Astrocyte (in vitro differentiated cells and primary cell): ENCODE results near the gene AFF2. TPM values are rescaled to one million over a fixed set of nuclear protein-coding genes. Genes with fewer than 3 reads are reported as not detected.

Source experiments
- DNase-seq: peaks from one replicate; pipeline ENCODE4 v3.0.0-alpha.2; 2010; ENCODE audit warnings: low read depth
- FAIRE-seq: peaks from 2 replicates; lab custom pipeline; 2011; peaks lifted over from hg19 to GRCh38; lab: Jason Lieb, UNC
- H2AFZ ChIP-seq: 2 replicates; pipeline ENCODE4 v1.6.0; 2012; ENCODE audit warnings: low read depth, low read length, inconsistent platforms
- H3K27ac ChIP-seq: 2 replicates; pipeline ENCODE4 v1.5.1; 2011; ENCODE audit warnings: low read depth, low read length, inconsistent platforms
- H3K27me3 ChIP-seq: 2 replicates; pipeline ENCODE4 v1.6.0; 2011; ENCODE audit warnings: low read length, inconsistent platforms; ENCODE audit not compliant: insufficient read depth
- H3K36me3 ChIP-seq: 2 replicates; pipeline ENCODE4 v1.5.1; 2011; ENCODE audit warnings: low read length, inconsistent platforms; ENCODE audit not compliant: insufficient read depth
- H3K4me1 ChIP-seq: 2 replicates; pipeline ENCODE4 v1.5.1; 2011; ENCODE audit warnings: low read length, inconsistent platforms; ENCODE audit not compliant: insufficient read depth
- H3K4me2 ChIP-seq: 2 replicates; pipeline ENCODE4 v1.6.0; 2012; ENCODE audit warnings: low read length, inconsistent platforms
- H3K4me3 ChIP-seq: 2 replicates; pipeline ENCODE4 v1.5.1; 2011; ENCODE audit warnings: low read depth, mild to moderate bottlenecking, low read length, inconsistent platforms; ENCODE audit not compliant: insufficient read depth
- H3K79me2 ChIP-seq: 2 replicates; pipeline ENCODE4 v1.6.0; 2012; ENCODE audit warnings: mild to moderate bottlenecking, low read length, inconsistent platforms; ENCODE audit not compliant: insufficient read depth
- H3K9ac ChIP-seq: 2 replicates; pipeline ENCODE4 v1.6.0; 2012; ENCODE audit warnings: mild to moderate bottlenecking, low read length, inconsistent platforms
- H3K9me3 ChIP-seq: 2 replicates; pipeline ENCODE4 v1.5.1; 2012; ENCODE audit warnings: low read depth, mild to moderate bottlenecking, low read length, inconsistent platforms; ENCODE audit not compliant: insufficient read depth
- H4K20me1 ChIP-seq: 2 replicates; pipeline ENCODE4 v1.6.0; 2012; ENCODE audit warnings: low read length, inconsistent platforms; ENCODE audit not compliant: insufficient read depth
- H3K27ac Mint-ChIP-seq: one replicate; pipeline ENCODE4 v1.8.0; 2021; ENCODE audit warnings: mild to moderate bottlenecking, mixed read lengths; ENCODE audit not compliant: unreplicated experiment
- H3K27me3 Mint-ChIP-seq: one replicate; pipeline ENCODE4 v1.8.0; 2021; ENCODE audit warnings: low read depth, mixed read lengths; ENCODE audit not compliant: unreplicated experiment
- H3K36me3 Mint-ChIP-seq: one replicate; pipeline ENCODE4 v1.8.0; 2021; ENCODE audit warnings: low read depth, mixed read lengths; ENCODE audit not compliant: unreplicated experiment
- H3K4me1 Mint-ChIP-seq: one replicate; pipeline ENCODE4 v1.8.0; 2021; ENCODE audit warnings: low read depth, mixed read lengths; ENCODE audit not compliant: unreplicated experiment
- H3K4me3 Mint-ChIP-seq: one replicate; pipeline ENCODE4 v1.8.0; 2021; ENCODE audit warnings: mild to moderate bottlenecking, moderate library complexity, mixed read lengths; ENCODE audit not compliant: unreplicated experiment
- H3K9me3 Mint-ChIP-seq: one replicate; pipeline ENCODE4 v1.8.0; 2021; ENCODE audit warnings: mild to moderate bottlenecking, mixed read lengths; ENCODE audit not compliant: unreplicated experiment
- EZH2 ChIP-seq: IDR thresholded peaks from 2 replicates; pipeline ENCODE4 v1.6.1; 2012; ENCODE audit warnings: mild to moderate bottlenecking, low read length, inconsistent platforms; ENCODE audit not compliant: insufficient read depth
- total RNA-seq: library from RNA; stranded (reverse); gene quantifications from 2 replicates; pipeline ENCODE4 v1.2.1, GENCODE V29; 2021
- TF ChIP-seq, protein P1 (sequence below): IDR thresholded peaks from 2 replicates; pipeline ENCODE4 v1.5.1; 2011; ENCODE audit warnings: low read depth, mild to moderate bottlenecking, inconsistent platforms, low read length, moderate library complexity; ENCODE audit not compliant: insufficient read depth

The AFF2 gene
- total RNA-seq, 1 donor from 2014 or later, result 8.3 TPM

DNA sequence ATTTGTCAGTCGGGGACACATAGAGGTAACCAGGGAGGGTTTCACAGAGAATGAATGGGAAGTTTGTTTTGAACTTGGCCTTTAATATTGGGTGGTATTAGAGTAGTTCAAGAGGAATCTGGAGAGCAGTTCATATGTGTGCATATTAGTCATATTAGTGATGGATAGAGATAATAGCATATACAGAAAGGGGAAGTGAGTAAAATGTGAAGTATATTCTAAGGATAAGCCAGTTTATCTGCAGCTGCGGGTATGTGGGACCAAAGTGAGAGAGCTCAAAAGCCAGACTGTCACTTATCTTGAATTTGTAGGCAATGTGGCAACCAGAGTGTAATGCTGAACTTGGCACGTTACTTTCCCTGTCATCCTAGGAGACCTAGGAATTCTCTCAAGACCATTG is 169.9 kb downstream of the AFF2 start:
- H3K4me2 ChIP-seq, result no peak overlapping the region
- H3K4me1 ChIP-seq, result no peaks in the 10 kb centered on the region
- H3K4me1 Mint-ChIP-seq, result no peaks in the 10 kb centered on the region
- H3K27me3 Mint-ChIP-seq, result no peaks in the 10 kb centered on the region
- no peak overlapping the region for H3K4me3 ChIP-seq
- no peak overlapping the region for H3K9ac ChIP-seq
- H4K20me1 ChIP-seq, result no peaks in the 10 kb centered on the region
- H2AFZ ChIP-seq, result no peak overlapping the region
- DNase-seq, result no peak
- H3K9me3 ChIP-seq, result no peaks in the 10 kb centered on the region
- H3K27me3 ChIP-seq, result no peaks in the 10 kb centered on the region
- H3K9me3 Mint-ChIP-seq, result peaks cover 15% of the 10 kb centered on the region
- TF ChIP-seq, protein P1, sequence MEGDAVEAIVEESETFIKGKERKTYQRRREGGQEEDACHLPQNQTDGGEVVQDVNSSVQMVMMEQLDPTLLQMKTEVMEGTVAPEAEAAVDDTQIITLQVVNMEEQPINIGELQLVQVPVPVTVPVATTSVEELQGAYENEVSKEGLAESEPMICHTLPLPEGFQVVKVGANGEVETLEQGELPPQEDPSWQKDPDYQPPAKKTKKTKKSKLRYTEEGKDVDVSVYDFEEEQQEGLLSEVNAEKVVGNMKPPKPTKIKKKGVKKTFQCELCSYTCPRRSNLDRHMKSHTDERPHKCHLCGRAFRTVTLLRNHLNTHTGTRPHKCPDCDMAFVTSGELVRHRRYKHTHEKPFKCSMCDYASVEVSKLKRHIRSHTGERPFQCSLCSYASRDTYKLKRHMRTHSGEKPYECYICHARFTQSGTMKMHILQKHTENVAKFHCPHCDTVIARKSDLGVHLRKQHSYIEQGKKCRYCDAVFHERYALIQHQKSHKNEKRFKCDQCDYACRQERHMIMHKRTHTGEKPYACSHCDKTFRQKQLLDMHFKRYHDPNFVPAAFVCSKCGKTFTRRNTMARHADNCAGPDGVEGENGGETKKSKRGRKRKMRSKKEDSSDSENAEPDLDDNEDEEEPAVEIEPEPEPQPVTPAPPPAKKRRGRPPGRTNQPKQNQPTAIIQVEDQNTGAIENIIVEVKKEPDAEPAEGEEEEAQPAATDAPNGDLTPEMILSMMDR, result no peak
- TF ChIP-seq EZH2, result no peak
- H3K27ac ChIP-seq, result no peak overlapping the region
- peak; percentile 50 for FAIRE-seq
- no peaks in the 10 kb centered on the region for H3K36me3 ChIP-seq
- no peak overlapping the region for H3K4me3 Mint-ChIP-seq
- peaks cover 5% of the 10 kb centered on the region for H3K36me3 Mint-ChIP-seq
- H3K27ac Mint-ChIP-seq, result no peak overlapping the region
- no peaks in the 10 kb centered on the region for H3K79me2 ChIP-seq

DNA sequence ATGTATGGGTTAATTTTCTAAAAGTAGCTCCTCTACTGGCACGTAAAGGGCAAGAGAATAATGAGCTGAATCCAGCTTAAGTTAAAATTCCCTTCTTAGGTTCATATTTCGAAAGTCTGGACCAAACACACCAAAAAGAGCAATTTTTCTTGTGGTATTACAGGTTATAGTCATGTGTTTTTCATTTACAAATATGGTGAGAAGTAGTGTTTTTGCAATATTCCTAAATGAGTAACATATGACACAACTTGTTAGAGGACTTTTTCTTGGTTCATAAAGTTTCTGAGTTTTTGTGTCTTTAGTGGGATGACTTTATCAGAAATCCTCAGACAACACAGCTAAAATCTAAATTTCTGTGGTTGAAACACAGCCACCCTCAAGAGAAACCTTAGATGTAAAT is 172.1 kb downstream of the AFF2 start:
- peaks cover 5% of the 10 kb centered on the region for H3K36me3 Mint-ChIP-seq
- no peaks in the 10 kb centered on the region for H3K27me3 Mint-ChIP-seq
- H3K27ac Mint-ChIP-seq, result no peak overlapping the region
- H3K79me2 ChIP-seq, result no peaks in the 10 kb centered on the region
- no peaks in the 10 kb centered on the region for H3K9me3 ChIP-seq
- H3K4me1 Mint-ChIP-seq, result no peaks in the 10 kb centered on the region
- no peaks in the 10 kb centered on the region for H3K4me1 ChIP-seq
- no peak overlapping the region for H3K27ac ChIP-seq
- FAIRE-seq (peak; percentile 80), DNase-seq (no peak)
- H3K9ac ChIP-seq, result no peak overlapping the region
- peaks cover 13% of the 10 kb centered on the region for H3K9me3 Mint-ChIP-seq
- H3K36me3 ChIP-seq, result no peaks in the 10 kb centered on the region
- no peak overlapping the region for H3K4me2 ChIP-seq
- no peaks in the 10 kb centered on the region for H4K20me1 ChIP-seq
- TF ChIP-seq, protein P1, result no peak
- TF ChIP-seq EZH2, result no peak
- no peak overlapping the region for H2AFZ ChIP-seq
- no peak overlapping the region for H3K4me3 Mint-ChIP-seq
- no peaks in the 10 kb centered on the region for H3K27me3 ChIP-seq
- H3K4me3 ChIP-seq, result no peak overlapping the region

DNA sequence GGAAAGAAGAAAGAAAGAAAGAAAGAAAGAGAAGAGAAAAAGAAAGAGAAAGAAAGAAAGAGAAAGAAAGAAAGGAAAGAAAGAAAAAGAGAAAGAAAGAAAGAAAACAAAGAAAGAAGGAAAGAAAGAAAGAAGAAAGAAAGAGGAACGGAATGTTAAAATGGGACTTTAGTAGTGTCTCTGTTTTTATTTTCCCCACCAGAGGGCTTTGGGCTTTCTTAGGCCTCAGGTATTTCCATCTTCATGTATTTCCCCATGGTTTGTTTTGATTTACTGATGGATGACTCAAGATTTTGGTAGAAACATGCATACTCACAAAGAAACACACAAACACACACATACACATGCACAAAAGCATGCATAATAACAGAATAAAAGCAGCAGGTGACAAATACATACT is 181.2 kb downstream of the AFF2 start:
- TF ChIP-seq, protein P1, result peak; percentile 18
- TF ChIP-seq EZH2, result no peak
- no peak overlapping the region for H2AFZ ChIP-seq
- no peaks in the 10 kb centered on the region for H3K79me2 ChIP-seq
- no peak overlapping the region for H3K4me3 ChIP-seq
- H3K9me3 Mint-ChIP-seq, result no peaks in the 10 kb centered on the region
- no peaks in the 10 kb centered on the region for H4K20me1 ChIP-seq
- H3K27ac Mint-ChIP-seq, result no peak overlapping the region
- H3K4me2 ChIP-seq, result no peak overlapping the region
- DNase-seq (no peak), FAIRE-seq (peak; percentile 5)
- no peak overlapping the region for H3K27ac ChIP-seq
- H3K36me3 Mint-ChIP-seq, result no peaks in the 10 kb centered on the region
- no peak overlapping the region for H3K9ac ChIP-seq
- no peaks in the 10 kb centered on the region for H3K36me3 ChIP-seq
- H3K4me3 Mint-ChIP-seq, result no peak overlapping the region
- no peaks in the 10 kb centered on the region for H3K4me1 Mint-ChIP-seq
- no peaks in the 10 kb centered on the region for H3K4me1 ChIP-seq
- no peaks in the 10 kb centered on the region for H3K27me3 ChIP-seq
- no peaks in the 10 kb centered on the region for H3K9me3 ChIP-seq
- H3K27me3 Mint-ChIP-seq, result no peaks in the 10 kb centered on the region
